ENCODE data around the gene PARM1.

DNA sequence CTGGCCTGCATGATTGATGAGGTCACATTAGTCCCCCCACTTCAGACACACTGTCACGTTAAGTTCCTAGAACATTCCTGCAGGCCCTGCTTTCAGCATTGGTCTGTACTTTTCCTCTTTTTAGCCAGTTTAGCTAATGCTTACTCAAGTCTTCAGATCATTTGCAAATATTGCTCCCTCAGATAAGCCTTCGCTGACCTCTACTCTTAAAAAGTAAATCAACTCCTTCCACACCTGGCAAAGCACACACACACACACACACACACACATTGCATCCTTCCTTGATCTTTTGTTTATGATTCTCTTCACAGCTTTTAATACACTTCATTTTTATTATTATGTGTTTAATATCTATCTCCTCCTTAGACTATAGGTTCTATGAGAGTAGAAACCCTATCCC, 31.4 kb downstream of the PARM1 start:
- TF ChIP-seq EZH2phosphoT487 (IDR thresholded peaks at IDR 0.05; ENCODE audit: insufficient read depth, low read depth) (no peak), EZH2 (IDR thresholded peaks at IDR 0.05; ENCODE audit: insufficient read depth, poor library complexity, severe bottlenecking) (no peak)
